ENCODE results near the gene HTT-AS.

DNA sequence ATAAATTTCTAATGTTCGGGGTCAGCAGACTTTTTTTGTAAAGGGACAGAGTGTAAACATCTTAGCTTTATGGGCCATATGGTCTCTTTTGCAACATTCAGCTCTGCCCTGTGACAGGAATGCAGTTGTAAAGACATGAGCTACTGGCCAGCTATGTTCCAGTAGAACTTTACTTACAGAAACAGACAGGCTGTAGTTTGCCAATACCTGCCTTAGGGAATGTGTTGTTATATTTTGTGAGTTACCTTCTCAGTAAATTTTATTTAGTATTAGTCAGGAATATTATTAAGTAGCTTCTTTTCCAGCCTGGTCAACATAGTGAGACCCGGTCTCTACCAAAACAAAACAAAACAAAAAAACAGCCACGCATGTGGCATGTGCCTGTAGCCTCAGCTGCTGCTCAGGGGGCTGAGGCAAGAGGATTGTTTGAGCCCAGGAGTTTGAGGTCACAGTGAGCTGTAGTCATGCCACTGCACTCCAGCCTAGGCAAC is 48.9 kb upstream of the HTT-AS start:
- TF ChIP-seq EZH2 (IDR thresholded peaks at IDR 0.05) (no peak), POLR2AphosphoS5 (IDR thresholded peaks at IDR 0.05; ENCODE audit: borderline replicate concordance, low read depth, low read length) (no peak)

All from SK-N-MC (cell line).